ENCODE data around the gene EHF.

EHF gene

GRCh38 chr11:34651551-34651950 is 30.7 kb downstream of the EHF start:
- H3K9me3 ChIP-seq (ENCODE audit: control insufficient read depth, insufficient read depth, low read depth, low read length), result no peaks in the 10 kb centered on the region
- H3K4me1 ChIP-seq (ENCODE audit: control insufficient read depth, insufficient read depth, low read length), result no peaks in the 10 kb centered on the region
- ChIA-PET CTCF (no interaction called here), POLR2A (no interaction called here)
- TF ChIP-seq ZNF146 (tag by site-specific recombination; IDR thresholded peaks at IDR 0.05), result no peak
- TF ChIP-seq, protein P1, sequence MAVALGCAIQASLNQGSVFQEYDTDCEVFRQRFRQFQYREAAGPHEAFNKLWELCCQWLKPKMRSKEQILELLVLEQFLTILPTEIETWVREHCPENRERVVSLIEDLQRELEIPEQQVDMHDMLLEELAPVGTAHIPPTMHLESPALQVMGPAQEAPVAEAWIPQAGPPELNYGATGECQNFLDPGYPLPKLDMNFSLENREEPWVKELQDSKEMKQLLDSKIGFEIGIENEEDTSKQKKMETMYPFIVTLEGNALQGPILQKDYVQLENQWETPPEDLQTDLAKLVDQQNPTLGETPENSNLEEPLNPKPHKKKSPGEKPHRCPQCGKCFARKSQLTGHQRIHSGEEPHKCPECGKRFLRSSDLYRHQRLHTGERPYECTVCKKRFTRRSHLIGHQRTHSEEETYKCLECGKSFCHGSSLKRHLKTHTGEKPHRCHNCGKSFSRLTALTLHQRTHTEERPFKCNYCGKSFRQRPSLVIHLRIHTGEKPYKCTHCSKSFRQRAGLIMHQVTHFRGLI (tag by site-specific recombination; IDR thresholded peaks at IDR 0.05), result no peak
- TF ChIP-seq KLF16 (tag by site-specific recombination; IDR thresholded peaks at IDR 0.05), result no peak
- no peak for TF ChIP-seq ZNF621 (tag by site-specific recombination; IDR thresholded peaks at IDR 0.05)
- TF ChIP-seq HOXD13 (CRISPR knock-in tag; IDR thresholded peaks at IDR 0.05; ENCODE audit: borderline replicate concordance), result no peak
- TF ChIP-seq ZNF777 (tag by site-specific recombination; IDR thresholded peaks at IDR 0.05; ENCODE audit: borderline replicate concordance), result no peak
- no peak for TF ChIP-seq RBAK (tag by site-specific recombination; IDR thresholded peaks at IDR 0.05)
- no peak for TF ChIP-seq ZNF394 (tag by site-specific recombination; IDR thresholded peaks at IDR 0.05; ENCODE audit: borderline replicate concordance)
- TF ChIP-seq, protein P2, sequence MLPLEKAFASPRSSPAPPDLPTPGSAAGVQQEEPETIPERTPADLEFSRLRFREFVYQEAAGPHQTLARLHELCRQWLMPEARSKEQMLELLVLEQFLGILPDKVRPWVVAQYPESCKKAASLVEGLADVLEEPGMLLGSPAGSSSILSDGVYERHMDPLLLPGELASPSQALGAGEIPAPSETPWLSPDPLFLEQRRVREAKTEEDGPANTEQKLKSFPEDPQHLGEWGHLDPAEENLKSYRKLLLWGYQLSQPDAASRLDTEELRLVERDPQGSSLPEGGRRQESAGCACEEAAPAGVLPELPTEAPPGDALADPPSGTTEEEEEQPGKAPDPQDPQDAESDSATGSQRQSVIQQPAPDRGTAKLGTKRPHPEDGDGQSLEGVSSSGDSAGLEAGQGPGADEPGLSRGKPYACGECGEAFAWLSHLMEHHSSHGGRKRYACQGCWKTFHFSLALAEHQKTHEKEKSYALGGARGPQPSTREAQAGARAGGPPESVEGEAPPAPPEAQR (tag by site-specific recombination; IDR thresholded peaks at IDR 0.05), result no peak
- TF ChIP-seq SP7 (tag by site-specific recombination; IDR thresholded peaks at IDR 0.05), result no peak
- TF ChIP-seq ZNF174 (tag by site-specific recombination; IDR thresholded peaks at IDR 0.05), result no peak
- H3K4me3 ChIP-seq (ENCODE audit: low read depth, low read length), result no peak overlapping the region
- no peaks in the 10 kb centered on the region for H3K36me3 ChIP-seq (ENCODE audit: control insufficient read depth in 2 of 2, insufficient read depth in 1 of 2, low read length in 2 of 2)
- no peak overlapping the region for H3K27ac ChIP-seq (ENCODE audit: extremely low read depth, low read depth, low read length)

DNA sequence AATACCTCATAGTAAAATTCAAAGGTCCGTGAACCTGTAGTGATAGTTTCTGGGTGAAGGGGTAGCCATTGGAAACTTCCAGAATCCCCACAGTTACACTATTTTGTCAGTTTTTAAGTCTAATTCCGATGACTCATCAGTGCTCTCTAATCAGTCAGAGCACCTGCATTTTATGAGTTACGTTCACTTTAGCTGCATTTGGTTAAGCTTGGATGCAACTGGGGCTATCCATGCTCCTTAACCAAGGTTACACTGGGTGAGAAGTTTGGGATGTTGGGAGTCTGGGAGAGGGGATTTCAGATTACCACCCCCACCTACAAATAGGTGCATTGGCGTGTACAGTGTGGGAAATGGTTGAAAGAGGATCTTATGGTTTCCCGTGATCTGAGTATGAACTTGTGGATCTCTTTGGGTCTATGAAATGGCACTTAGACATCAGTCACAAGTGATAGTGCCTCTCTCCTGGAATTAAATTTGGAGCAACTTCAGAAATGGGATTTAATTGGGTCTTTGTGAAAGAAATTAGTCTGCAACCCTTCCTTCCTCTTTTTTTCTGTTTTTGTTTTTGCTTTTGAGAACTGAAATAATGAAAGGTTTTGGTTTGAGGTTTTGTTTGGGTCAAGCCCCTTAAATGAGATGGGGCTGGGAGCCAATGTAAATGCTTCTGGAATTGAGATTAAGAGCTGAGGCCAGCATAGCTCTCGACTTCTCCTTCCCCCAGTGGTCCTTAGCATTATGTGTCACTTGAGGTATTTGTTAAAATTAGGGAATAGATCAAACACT is 31.5 kb downstream of the EHF start:
- no peak for TF ChIP-seq ZNF768 (tag by site-specific recombination; IDR thresholded peaks at IDR 0.05)
- no peak for TF ChIP-seq ZNF555 (tag by site-specific recombination; conservative IDR thresholded peaks at IDR 0.05)
- TF ChIP-seq, protein P3, sequence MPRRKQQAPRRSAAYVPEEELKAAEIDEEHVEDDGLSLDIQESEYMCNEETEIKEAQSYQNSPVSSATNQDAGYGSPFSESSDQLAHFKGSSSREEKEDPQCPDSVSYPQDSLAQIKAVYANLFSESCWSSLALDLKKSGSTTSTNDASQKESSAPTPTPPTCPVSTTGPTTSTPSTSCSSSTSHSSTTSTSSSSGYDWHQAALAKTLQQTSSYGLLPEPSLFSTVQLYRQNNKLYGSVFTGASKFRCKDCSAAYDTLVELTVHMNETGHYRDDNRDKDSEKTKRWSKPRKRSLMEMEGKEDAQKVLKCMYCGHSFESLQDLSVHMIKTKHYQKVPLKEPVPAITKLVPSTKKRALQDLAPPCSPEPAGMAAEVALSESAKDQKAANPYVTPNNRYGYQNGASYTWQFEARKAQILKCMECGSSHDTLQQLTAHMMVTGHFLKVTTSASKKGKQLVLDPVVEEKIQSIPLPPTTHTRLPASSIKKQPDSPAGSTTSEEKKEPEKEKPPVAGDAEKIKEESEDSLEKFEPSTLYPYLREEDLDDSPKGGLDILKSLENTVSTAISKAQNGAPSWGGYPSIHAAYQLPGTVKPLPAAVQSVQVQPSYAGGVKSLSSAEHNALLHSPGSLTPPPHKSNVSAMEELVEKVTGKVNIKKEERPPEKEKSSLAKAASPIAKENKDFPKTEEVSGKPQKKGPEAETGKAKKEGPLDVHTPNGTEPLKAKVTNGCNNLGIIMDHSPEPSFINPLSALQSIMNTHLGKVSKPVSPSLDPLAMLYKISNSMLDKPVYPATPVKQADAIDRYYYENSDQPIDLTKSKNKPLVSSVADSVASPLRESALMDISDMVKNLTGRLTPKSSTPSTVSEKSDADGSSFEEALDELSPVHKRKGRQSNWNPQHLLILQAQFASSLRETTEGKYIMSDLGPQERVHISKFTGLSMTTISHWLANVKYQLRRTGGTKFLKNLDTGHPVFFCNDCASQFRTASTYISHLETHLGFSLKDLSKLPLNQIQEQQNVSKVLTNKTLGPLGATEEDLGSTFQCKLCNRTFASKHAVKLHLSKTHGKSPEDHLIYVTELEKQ (tag by site-specific recombination; IDR thresholded peaks at IDR 0.05; ENCODE audit: borderline replicate concordance), result no peak
- TF ChIP-seq ZNF670 (tag by site-specific recombination; IDR thresholded peaks at IDR 0.05; ENCODE audit: low read depth), result no peak
- TF ChIP-seq ZBTB49 (tag by site-specific recombination; IDR thresholded peaks at IDR 0.05; ENCODE audit: low read depth), result no peak
- TF ChIP-seq ZNF157 (tag by site-specific recombination; IDR thresholded peaks at IDR 0.05), result no peak
- TF ChIP-seq ZNF624 (tag by site-specific recombination; IDR thresholded peaks at IDR 0.05), result no peak
- no peak for TF ChIP-seq ZNF292 (tag by site-specific recombination; IDR thresholded peaks at IDR 0.05; ENCODE audit: borderline replicate concordance, low read depth)
- Histone ChIP-seq H3K27ac (ENCODE audit: extremely low read depth, low read depth, low read length) (no peak overlapping the region), H3K4me3 (ENCODE audit: low read depth, low read length) (no peak overlapping the region), H3K9me3 (ENCODE audit: control insufficient read depth, insufficient read depth, low read depth, low read length) (no peaks in the 10 kb centered on the region), H3K4me1 (ENCODE audit: control insufficient read depth, insufficient read depth, low read length) (no peaks in the 10 kb centered on the region), H3K36me3 (ENCODE audit: control insufficient read depth in 2 of 2, insufficient read depth in 1 of 2, low read length in 2 of 2) (no peaks in the 10 kb centered on the region)
- ChIA-PET CTCF (no interaction called here), POLR2A (no interaction called here)
